Myocyte (in vitro differentiated cells): ENCODE measurements around the gene MUL1. TPM values are rescaled to one million over a fixed set of nuclear protein-coding genes. Genes with fewer than 3 reads are reported as not detected.
"Not testable (repeated sequence)": the region's sequence is repeated elsewhere in the genome, so short reads cannot be mapped to it uniquely, and the experiment has no call there.

Experiments
- DNase-seq: peaks from one replicate; pipeline ENCODE4 v3.0.0-alpha.2; 2012; ENCODE audit warnings: low read depth
- polyA plus RNA-seq: library from polyadenylated mRNA; unstranded; fragments of >200 nt; gene quantifications from one replicate; pipeline ENCODE4 v1.2.1, GENCODE V29; 2012; ENCODE audit warnings: missing spikeins
- total RNA-seq: library from RNA; depleted of rRNA; stranded (reverse); fragments of >200 nt; gene quantifications from 2 replicates; pipeline ENCODE4 v1.2.3, GENCODE V29; 2014

MUL1 gene
- total RNA-seq = 37.6 and 42.4 TPM in 2 replicates
- 40.5 TPM for polyA plus RNA-seq

DNA sequence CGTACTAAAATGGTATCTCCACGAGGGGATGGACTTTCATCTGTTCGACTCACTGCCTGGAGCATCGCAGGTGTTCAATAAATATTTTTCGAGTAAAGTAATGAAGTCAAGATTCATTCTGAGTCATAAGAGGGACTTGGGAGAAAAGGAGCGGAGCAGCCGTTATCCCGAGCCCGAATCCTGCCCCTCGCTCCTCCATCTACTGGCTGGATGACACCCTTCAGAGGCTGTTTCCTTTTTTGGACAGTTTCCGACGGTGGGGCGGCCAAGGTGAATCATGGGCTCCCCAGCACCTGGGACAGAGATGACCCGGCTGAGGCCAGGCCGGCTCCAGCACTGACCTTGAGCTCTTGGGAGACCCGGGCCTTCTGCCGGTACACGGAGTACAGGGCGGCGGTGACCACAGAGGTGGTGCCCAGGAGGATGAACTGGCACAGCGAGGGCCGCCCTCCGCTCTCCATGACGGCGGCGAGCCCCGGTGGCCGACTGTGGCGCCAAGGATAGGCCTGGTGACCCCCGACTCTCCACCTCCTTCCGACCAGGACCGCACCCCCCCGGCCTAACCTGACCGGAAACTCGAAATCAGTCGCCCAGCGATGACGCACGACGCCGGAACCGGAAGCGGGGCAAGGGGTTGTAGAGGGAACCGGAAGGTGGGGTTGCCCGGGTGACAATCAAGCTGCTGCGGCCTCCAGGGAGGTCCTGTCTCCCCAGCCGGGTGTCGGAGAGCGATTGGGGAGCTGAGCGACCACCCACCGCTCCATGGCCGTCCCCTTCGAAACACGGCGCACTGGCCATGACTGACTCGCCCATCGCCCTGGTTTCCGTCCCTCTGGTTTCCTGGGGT is at the start of gene MUL1:
MUL1 (minus strand) TSS at position 588 of the 847 bp plus-strand sequence; CDS start at position 461, 127 bp downstream.
- peak; percentile 95 for DNase-seq

DNA sequence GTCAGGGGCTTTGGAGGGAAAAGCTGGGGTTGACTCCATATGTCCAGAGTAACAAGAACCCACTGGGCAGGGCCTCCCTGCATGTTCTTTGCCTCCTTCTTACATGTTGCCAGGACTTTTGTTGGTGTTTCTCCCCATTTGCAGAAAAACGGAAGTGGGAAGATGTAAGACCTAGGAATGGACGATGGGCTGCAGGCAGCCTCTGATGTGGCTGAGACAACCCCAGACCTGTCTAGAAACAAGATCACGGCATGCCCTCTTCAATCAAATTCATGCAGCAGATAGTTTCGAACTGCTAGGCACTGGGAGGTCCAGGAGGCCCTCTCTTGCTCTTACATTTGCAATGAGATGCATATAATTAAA is 47.8 kb upstream of the MUL1 start:
- DNase-seq = no peak

DNA sequence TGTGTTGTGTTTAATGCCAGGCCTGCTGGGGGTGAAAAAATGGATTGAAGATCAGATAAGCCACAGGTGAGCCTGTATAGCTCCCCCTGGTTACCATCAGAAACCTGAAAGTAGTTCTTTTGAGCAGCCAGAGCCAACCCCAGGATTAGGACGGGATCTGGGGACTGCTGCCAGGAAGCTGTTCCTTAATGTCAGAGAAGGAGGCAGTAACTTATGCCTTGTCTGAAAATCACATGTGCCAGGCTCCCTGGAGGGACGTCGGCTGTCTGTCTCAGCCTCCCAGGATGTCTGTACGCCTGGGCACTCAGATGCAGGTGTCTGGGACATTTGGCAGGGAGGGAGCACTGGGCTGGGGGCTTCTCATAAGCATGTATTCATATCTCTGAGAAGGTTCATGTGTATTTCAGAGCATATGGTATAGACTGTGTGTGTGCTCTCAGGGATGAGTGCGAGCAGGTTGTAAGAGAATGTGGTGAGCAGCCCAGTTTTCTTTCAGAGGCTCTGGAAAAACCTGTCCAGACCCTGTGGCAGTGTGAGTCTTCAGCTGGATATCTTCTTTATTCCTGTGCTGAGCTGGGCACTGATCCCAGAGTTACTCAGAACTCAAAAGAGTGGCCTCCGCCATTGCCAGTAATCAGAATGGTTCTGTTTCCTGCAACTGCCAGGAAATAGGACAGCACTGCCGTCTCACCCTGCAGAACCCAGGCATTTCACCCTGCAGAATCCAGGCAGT is 47.2 kb upstream of the MUL1 start:
- no peak for DNase-seq

DNA sequence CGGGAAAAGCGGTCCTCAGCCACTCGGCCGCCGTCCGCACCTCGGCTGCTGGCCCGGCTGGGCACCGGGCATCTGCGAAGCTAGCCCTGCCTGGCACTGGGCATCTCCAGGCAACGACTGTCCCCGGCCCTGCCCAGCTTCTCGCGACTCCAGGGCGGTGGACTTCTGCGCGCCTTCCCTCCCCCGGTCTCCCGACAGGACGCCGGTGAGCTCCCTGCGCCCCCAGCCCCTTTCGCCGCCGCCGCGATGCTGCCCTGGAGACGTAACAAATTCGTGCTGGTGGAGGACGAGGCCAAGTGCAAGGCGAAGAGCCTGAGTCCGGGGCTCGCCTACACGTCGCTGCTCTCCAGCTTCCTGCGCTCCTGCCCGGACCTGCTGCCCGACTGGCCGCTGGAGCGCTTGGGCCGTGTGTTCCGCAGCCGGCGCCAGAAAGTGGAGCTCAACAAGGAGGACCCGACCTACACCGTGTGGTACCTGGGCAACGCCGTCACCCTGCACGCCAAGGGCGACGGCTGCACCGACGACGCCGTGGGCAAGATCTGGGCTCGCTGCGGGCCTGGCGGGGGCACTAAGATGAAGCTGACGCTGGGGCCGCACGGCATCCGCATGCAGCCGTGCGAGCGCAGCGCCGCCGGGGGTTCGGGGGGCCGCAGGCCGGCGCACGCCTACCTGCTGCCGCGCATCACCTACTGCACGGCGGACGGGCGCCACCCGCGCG is 44.9 kb upstream of the MUL1 start:
- DNase-seq = no peak

GRCh38 chr1:20551945-20552727 is 44.2 kb upstream of the MUL1 start, which contains the start of gene FAM43B:
TSS of gene FAM43B (plus strand) at chr1:20552573. CDS start at chr1:20552974, 401 bp downstream.
- DNase-seq = peak; percentile 22

GRCh38 chr1:20551161-20551560 is 43.2 kb upstream of the MUL1 start:
- DNase-seq = no peak

- DNase-seq = no peak
Measured at GRCh38 chr1:20546637-20547036, 38.7 kb upstream of the MUL1 start.

- no peak for DNase-seq
Measured at GRCh38 chr1:20540281-20540680, 32.3 kb upstream of the MUL1 start.

GRCh38 chr1:20538760-20539551 is 31.0 kb upstream of the MUL1 start:
- DNase-seq = no peak

DNA sequence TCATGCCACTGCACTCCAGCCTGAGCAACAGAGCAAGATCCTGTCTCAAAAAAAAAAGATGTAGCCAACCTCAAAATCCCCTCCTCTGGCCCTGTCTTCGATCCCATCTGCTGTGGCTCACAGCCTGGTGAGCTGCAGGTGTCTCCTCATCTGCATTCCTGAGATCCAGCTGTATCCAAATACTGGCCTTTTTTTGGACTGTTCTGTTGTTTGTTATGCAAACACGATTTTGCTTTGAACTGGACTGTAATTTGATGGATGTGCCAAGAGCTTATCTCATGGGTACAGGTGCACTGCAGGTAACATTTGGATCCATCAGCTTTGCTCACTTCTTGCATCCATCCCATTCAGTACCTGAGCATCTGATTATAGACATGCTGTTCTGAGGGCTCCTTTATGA is 30.3 kb upstream of the MUL1 start:
- DNase-seq = no peak

DNA sequence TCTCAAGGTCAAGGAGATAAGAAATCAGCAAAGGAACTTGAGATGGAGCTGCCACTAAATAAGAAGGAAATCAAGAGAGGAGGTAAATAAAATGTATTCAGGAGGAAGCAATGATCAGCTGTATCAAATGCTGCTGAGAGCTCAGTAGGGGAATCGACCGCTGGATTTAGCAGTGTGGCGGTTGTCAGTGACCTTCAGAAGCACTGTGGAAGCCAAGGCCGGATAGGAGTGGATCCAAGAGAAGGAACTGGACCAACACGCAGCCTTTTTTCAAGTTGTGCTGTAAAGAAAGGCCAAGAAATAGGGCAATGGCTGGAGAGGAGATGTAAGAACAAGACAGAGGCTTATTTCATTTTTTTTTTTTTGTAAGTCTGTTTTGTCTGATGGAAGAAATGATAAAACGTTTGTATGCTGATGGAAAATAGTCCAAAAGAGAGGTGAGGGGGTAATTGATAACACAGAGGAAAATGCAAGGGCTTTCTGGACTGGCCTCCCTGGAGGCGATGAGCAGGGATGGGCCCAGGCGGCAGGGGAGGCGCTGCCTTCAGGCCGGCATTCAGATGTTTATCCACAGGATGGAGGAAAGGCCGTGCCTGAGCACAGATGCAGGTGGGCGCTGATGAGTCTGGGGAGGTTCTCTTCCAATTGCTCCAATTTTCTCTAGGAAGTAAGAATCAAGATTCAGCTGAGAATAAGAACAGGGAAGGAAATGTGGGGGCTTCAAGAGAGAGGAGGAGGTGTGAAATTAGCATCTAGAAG is 26.9 kb upstream of the MUL1 start:
- DNase-seq = no peak

DNA sequence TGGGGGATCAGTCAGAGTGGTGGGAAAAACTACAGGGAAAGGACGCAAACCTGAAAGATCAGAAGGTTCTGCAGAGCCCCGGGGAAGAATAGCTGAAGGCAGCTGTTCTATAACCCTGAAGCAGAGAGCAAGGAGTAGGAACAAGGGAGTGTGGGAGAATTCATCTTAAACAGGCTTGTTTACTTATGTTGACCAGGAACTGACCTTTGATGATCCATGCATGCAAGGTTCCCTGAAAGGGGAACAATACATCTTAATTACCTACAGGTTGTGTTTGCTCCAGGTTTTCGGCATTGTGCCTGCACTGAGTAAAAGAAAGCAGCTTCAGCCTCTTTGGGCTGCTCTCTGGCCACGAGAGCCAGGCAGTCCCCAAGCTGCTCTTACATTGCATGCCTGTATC is 25.7 kb upstream of the MUL1 start:
- DNase-seq = no peak

- DNase-seq = no peak
Measured at GRCh38 chr1:20530901-20531300, 22.9 kb upstream of the MUL1 start.

DNA sequence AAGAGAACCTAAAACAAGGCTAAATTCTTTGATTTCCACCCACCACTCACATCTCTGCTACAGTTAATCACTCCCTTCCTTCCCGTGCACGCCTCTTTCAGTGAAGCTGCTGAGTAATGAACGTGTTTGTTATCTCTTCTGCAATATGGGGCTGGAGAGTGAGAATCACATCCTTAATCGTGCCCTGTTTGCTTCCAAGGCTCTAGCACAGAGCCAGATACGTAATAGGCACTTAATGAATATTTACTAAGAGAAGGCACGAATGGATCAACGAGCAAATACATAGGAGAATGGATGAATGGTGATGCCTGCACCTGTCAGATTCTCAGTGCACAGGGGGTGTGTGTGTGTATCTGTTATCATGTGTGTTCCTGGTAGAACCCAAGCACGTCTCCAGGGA is 22.4 kb upstream of the MUL1 start:
- DNase-seq = no peak

- DNase-seq = no peak
Measured at GRCh38 chr1:20528221-20528620, 20.3 kb upstream of the MUL1 start.

DNA sequence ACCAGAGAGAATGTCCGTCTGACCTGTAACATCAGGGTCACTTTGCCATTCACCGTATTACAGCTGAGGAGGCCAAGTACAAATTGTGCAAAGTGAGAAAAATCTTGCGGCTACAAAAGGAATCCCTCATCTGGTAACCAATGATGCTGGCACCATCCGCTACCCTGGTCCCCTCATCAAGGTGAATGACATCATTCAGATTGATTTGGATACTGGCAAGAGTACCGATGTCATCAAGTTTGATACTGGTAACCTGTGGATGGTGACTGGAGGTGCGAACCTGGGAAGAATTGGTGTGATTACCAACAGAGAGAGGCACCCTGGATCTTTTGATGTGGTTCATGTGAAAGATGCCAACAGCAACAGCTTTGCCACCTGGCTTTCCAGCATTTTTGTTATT is 18.3 kb upstream of the MUL1 start:
- no peak for DNase-seq

- peak; percentile 81 for DNase-seq
Measured at GRCh38 chr1:20521960-20522861, 14.3 kb upstream of the MUL1 start.

DNA sequence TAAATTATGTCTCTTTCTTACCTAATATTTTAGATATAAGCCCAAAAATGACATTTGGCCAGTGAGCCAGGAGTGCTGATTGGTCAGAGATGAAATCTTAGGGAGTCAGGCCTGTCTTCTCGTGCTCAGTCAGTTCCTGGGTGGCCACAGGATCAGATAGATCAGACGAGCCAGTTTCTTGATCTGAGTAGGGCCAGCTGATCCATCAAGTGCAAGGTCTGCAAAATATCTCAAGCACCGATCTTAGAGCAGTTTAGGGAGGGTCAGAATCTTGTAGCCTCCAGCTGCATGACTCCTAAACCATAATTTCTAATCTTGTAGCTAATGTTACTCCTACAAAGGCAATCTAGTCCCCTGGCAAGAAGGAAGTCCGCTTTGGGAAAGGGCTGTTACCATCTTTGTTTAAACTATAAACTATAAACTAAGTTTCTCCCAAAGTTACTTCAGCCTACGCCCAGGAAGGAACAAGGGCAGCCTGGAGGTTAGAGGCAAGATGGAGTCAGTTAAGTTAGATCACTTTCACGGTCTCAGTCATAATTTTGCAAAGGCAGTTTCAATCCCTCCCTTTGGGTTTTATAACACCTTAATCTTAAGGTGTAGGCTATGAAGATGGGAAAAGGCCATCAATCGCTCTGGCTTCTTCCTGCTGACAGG is 11.8 kb upstream of the MUL1 start:
- not testable (repeated sequence) for DNase-seq
